Measurements from ENCODE around the gene DHX40. TPM values are rescaled to one million over a fixed set of nuclear protein-coding genes. Genes with fewer than 3 reads are reported as not detected.

Gene DHX40
- total RNA-seq, 1 experiment from 2014 or later: 38.9 TPM

- H2AFZ ChIP-seq: no peak overlapping the region
- no peak for TF ChIP-seq EZH2 (IDR thresholded peaks at IDR 0.05; ENCODE audit: low read depth)
- TF ChIP-seq, protein P1, sequence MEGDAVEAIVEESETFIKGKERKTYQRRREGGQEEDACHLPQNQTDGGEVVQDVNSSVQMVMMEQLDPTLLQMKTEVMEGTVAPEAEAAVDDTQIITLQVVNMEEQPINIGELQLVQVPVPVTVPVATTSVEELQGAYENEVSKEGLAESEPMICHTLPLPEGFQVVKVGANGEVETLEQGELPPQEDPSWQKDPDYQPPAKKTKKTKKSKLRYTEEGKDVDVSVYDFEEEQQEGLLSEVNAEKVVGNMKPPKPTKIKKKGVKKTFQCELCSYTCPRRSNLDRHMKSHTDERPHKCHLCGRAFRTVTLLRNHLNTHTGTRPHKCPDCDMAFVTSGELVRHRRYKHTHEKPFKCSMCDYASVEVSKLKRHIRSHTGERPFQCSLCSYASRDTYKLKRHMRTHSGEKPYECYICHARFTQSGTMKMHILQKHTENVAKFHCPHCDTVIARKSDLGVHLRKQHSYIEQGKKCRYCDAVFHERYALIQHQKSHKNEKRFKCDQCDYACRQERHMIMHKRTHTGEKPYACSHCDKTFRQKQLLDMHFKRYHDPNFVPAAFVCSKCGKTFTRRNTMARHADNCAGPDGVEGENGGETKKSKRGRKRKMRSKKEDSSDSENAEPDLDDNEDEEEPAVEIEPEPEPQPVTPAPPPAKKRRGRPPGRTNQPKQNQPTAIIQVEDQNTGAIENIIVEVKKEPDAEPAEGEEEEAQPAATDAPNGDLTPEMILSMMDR (conservative IDR thresholded peaks at IDR 0.05): no peak
- H3K4me1 ChIP-seq (replicated peaks; ENCODE audit: insufficient read depth): peaks cover 46% of the 10 kb centered on the region
- peaks cover 99% of the 10 kb centered on the region for H3K79me2 ChIP-seq (ENCODE audit: low read depth)
- no peaks in the 10 kb centered on the region for H3K9me3 ChIP-seq (ENCODE audit: insufficient read depth, low read depth)
- H4K20me1 ChIP-seq (ENCODE audit: insufficient read depth): peaks cover 98% of the 10 kb centered on the region
- peak overlapping the region; percentile 50 for H3K4me2 ChIP-seq
- H3K4me3 ChIP-seq: peak overlapping the region; percentile 9; the same call in 1 of the 2 replicates
- intact Hi-C loops (cut with micrococcal nuclease; ENCODE audit: unreplicated experiment): loop anchor here (2.0 kb wide), 1 partner anchor 24 kb away; the partner anchor contains the start of gene CLTC
- peak overlapping the region; percentile 64 for H3K27ac ChIP-seq
- no peaks in the 10 kb centered on the region for H3K27me3 ChIP-seq (ENCODE audit: insufficient read depth, low read depth)
- peaks cover 34% of the 10 kb centered on the region for H3K36me3 ChIP-seq (ENCODE audit: low read depth)
- ChIA-PET CTCF (no interaction called here), POLR2A (ENCODE audit: unreplicated experiment) (interaction anchor here (0.7 to 0.9 kb wide), 3 partner anchors 22 to 220 kb away, joined by 3 to 9 read pairs (median 4); no protein-coding TSS in a partner anchor)
- H3K9me2 ChIP-seq (ENCODE audit: insufficient read depth): no peaks in the 10 kb centered on the region
- peak in 1 of 2 experiments; percentile 77 for DNase-seq
- peaks cover 56% of the 10 kb centered on the region for H3F3A ChIP-seq (ENCODE audit: insufficient read depth, low read depth)
- BruUV-seq (replicated peaks): no TSS peak
These were observed 77.2 kb downstream of the DHX40 start for GRCh38 chr17:59642565-59642964.

DNA sequence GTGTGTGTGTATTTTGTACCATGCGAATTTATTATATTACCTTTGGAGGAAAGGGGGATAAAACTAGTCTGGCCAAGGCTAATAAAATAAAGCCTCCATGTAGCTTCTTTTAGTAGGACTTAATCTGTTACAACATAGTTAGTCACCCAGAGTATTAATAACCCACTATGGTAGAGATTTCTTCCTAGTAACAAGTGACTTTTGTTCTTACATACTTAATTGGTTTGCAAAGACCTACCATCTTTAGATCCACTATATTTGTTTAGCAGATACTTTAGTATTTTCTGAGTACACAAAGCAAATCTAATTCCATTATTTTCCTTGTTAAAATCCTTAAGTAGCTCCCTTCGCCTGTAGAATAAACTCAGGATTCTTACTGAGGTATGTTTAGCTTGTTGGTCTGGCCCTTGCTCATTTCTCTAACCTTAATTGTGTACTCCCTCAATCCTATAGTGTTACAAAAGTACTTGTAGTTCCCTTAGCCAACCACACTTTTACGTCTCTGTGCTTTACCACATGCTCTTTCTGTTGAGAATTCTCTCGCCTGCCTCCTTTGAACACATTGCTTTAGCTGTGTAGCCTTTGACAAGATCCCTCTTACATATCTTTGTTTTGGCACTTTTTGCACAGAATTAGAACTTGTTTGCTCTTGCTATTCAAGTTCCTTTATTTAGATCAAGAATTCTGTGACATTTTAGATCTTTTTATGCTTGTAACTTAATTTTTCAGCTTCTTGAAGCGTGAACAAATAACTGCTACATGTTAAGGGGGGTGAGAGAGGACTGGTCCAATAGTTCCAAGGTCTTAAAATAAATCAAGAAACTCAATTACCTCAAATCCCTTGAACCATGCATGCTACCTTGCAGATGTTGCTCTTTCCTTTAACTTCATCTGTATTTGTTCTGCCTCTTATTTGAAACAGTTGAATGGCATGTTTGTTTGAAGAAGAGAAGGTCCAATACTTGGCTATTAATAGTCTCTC, 78.0 kb downstream of the DHX40 start:
- peak in 1 of 2 experiments; percentile 46 for DNase-seq
- Histone ChIP-seq H3K4me1 (replicated peaks; ENCODE audit: insufficient read depth) (peaks cover 40% of the 10 kb centered on the region), H3K9me3 (ENCODE audit: insufficient read depth, low read depth) (no peaks in the 10 kb centered on the region), H3K79me2 (ENCODE audit: low read depth) (peaks cover 98% of the 10 kb centered on the region), H3K27me3 (ENCODE audit: insufficient read depth, low read depth) (no peaks in the 10 kb centered on the region), H3K9me2 (ENCODE audit: insufficient read depth) (no peaks in the 10 kb centered on the region), H3K36me3 (ENCODE audit: low read depth) (peaks cover 41% of the 10 kb centered on the region), H3K4me3 (no peak overlapping the region), H3K4me2 (no peak overlapping the region; the same call in 1 of the 2 replicates), H3F3A (ENCODE audit: insufficient read depth, low read depth) (peaks cover 60% of the 10 kb centered on the region), H2AFZ (no peak overlapping the region), H4K20me1 (ENCODE audit: insufficient read depth) (peaks cover 98% of the 10 kb centered on the region), H3K27ac (peak overlapping the region; percentile 64; the same call in 1 of the 2 replicates)
- ChIA-PET CTCF (no interaction called here), POLR2A (ENCODE audit: unreplicated experiment) (interaction anchor here (0.6 to 0.8 kb wide), 3 partner anchors 11 to 220 kb away, joined by 3 to 12 read pairs (median 4); no protein-coding TSS in a partner anchor)
- TF ChIP-seq, protein P1 (conservative IDR thresholded peaks at IDR 0.05): no peak
- TF ChIP-seq EZH2 (IDR thresholded peaks at IDR 0.05; ENCODE audit: low read depth): no peak
- no TSS peak for BruUV-seq (replicated peaks)
- intact Hi-C loops (cut with micrococcal nuclease; ENCODE audit: unreplicated experiment): loop anchor here (2.0 kb wide), 1 partner anchor 25 kb away; the partner anchor contains the start of gene CLTC

DNA sequence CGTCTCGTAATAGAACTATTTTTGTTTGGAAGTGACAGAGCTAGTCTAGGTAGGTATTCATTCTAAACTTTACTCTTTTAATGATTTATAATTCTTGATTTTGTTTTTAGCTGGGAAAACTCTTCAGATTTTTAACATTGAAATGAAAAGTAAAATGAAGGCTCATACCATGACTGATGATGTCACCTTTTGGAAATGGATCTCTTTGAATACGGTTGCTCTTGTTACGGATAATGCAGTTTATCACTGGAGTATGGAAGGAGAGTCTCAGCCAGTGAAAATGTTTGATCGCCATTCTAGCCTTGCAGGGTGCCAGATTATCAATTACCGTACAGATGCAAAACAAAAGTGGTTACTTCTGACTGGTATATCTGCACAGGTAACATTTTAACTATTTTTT, 81.9 kb downstream of the DHX40 start:
- CTCF ChIA-PET: no interaction called here
- peaks cover 94% of the 10 kb centered on the region for H4K20me1 ChIP-seq (ENCODE audit: insufficient read depth)

More for the DNA sequence above, 81.9 kb downstream of the DHX40 start:
- Histone ChIP-seq H3F3A (ENCODE audit: insufficient read depth, low read depth) (peaks cover 52% of the 10 kb centered on the region), H3K9me2 (ENCODE audit: insufficient read depth) (no peaks in the 10 kb centered on the region), H3K36me3 (ENCODE audit: low read depth) (peaks cover 78% of the 10 kb centered on the region), H3K4me2 (no peak overlapping the region), H2AFZ (no peak overlapping the region), H3K4me1 (replicated peaks; ENCODE audit: insufficient read depth) (peaks cover 15% of the 10 kb centered on the region), H3K79me2 (ENCODE audit: low read depth) (peaks cover 91% of the 10 kb centered on the region), H3K4me3 (no peak overlapping the region), H3K27me3 (ENCODE audit: insufficient read depth, low read depth) (no peaks in the 10 kb centered on the region), H3K9me3 (ENCODE audit: insufficient read depth, low read depth) (no peaks in the 10 kb centered on the region), H3K27ac (no peak overlapping the region)
- POLR2A ChIA-PET (ENCODE audit: unreplicated experiment): no interaction called here
- DNase-seq: no peak
- intact Hi-C loops (cut with micrococcal nuclease; ENCODE audit: unreplicated experiment): no loop called here
- TF ChIP-seq EZH2 (IDR thresholded peaks at IDR 0.05; ENCODE audit: low read depth): no peak
- TF ChIP-seq, protein P1 (conservative IDR thresholded peaks at IDR 0.05): no peak
- BruUV-seq (replicated peaks): no TSS peak

Measured in PC-9 (cell line).